Lower leg skin (tissue), 3 donors: ENCODE data around the gene DDX28.

ENCODE experiments used
- POLR2A ChIP-seq, 2 donors: fragments of 450-650 bp; IDR thresholded peaks; one replicate each; pipeline ENCODE4 v1.6.1; 2016 to 2017; ENCODE audit warnings: antibody characterized with exemption in 2 of 2, mild to moderate bottlenecking in 1 of 2, moderate library complexity in 1 of 2
- TF ChIP-seq, protein P1 (sequence below), 3 donors: fragments of 450-650 bp; IDR thresholded peaks; one replicate each; pipeline ENCODE4 v1.5.1; 2016; ENCODE audit warnings: antibody characterized with exemption in 3 of 3, mild to moderate bottlenecking in 3 of 3, moderate library complexity in 2 of 3

DNA sequence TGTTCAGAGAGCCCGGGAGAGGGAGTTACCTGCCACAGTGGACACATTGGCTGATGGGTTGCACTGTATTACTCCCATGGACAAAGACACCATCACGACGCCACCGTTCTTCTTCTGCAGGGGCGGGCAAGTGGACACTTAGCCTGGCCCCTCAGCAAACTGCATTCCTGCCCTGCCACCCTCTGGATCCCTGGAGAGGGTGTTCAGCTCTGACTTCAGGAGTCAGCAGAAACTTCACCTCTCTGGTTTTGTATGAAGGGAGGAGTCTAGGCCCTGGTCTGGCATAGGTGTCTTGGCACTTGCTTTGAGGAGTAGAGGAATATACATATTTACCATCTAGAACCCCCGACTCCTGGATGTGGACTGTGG, 33.0 kb downstream of the DDX28 start:
- TF ChIP-seq, protein P1, sequence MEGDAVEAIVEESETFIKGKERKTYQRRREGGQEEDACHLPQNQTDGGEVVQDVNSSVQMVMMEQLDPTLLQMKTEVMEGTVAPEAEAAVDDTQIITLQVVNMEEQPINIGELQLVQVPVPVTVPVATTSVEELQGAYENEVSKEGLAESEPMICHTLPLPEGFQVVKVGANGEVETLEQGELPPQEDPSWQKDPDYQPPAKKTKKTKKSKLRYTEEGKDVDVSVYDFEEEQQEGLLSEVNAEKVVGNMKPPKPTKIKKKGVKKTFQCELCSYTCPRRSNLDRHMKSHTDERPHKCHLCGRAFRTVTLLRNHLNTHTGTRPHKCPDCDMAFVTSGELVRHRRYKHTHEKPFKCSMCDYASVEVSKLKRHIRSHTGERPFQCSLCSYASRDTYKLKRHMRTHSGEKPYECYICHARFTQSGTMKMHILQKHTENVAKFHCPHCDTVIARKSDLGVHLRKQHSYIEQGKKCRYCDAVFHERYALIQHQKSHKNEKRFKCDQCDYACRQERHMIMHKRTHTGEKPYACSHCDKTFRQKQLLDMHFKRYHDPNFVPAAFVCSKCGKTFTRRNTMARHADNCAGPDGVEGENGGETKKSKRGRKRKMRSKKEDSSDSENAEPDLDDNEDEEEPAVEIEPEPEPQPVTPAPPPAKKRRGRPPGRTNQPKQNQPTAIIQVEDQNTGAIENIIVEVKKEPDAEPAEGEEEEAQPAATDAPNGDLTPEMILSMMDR (IDR thresholded peaks at IDR 0.05): no peak
- TF ChIP-seq POLR2A (IDR thresholded peaks at IDR 0.05): no peak
